GM12878 (cell line): ENCODE results near the gene S100P. TPM values are rescaled to one million over a fixed set of nuclear protein-coding genes. Genes with fewer than 3 reads are reported as not detected.
A peak's percentile ranks its signal among the peaks of the same experiment; 100 is the strongest.

Experiments used
- ATAC-seq: fragments of 200-7000 bp; cut with Tn5 transposase; 3 replicates; pipeline ENCODE4 v1.9.1; 2020; ENCODE audit warnings: mild to moderate bottlenecking, moderate library complexity
- BruUV-seq: library from RNA; stranded (reverse); fragments of 400-500 nt; replicated peaks from 2 replicates; lab custom pipeline; 2021; lab: Mats Ljungman, UMichigan
- CTCF ChIA-PET: fragments of 300-600 bp; sonication (Branson Sonifier 250); formaldehyde crosslinking; extraction: SDS; loops from one replicate; lab custom pipeline; 2021; ENCODE audit warnings: inconsistent platforms; lab: Yijun Ruan, JAX
- POLR2A ChIA-PET: fragments of 350-600 bp; formaldehyde crosslinking; extraction: SDS; loops from one replicate; lab custom pipeline; 2021; ENCODE audit warnings: inconsistent platforms; lab: Charles Lee
- RAD21 ChIA-PET: fragments of 300-600 bp; sonication (Branson Sonifier 250); formaldehyde crosslinking; loops from one replicate; lab custom pipeline; 2023; ENCODE audit warnings: antibody characterized with exemption; ENCODE audit not compliant: unreplicated experiment; lab: Charles Lee
- SMC1A ChIA-PET: fragments of 300-600 bp; sonication (Branson Sonifier 250); formaldehyde crosslinking; loops from one replicate; lab custom pipeline; 2023; ENCODE audit not compliant: unreplicated experiment, uncharacterized antibody; lab: Charles Lee
- DNase-seq: peaks from one replicate; pipeline ENCODE4 v3.0.0-alpha.2; 2011; ENCODE audit warnings: low read depth, low spot score
- FAIRE-seq: peaks from 3 replicates; lab custom pipeline; 2011; peaks lifted over from hg19 to GRCh38; lab: Jason Lieb, UNC
- H2AFZ ChIP-seq: 2 replicates; pipeline ENCODE4 v1.6.0; 2011; ENCODE audit warnings: low read depth, low read length, control low read depth; ENCODE audit not compliant: control insufficient read depth
- H3K27ac ChIP-seq: 2 replicates; pipeline ENCODE4 v1.5.1; 2011; ENCODE audit warnings: control low read depth; ENCODE audit not compliant: control insufficient read depth, insufficient read depth
- H3K27me3 ChIP-seq, 2 experiments: replicated peaks in 1 of 2; 2 replicates each; pipeline versions ENCODE4 v1.6.0 to v1.6.1; 2011; ENCODE audit warnings: low read length in 1 of 2; ENCODE audit not compliant: control insufficient read depth in 2 of 2, insufficient read depth in 2 of 2
- H3K36me3 ChIP-seq, 2 experiments: 2 replicates each; pipeline ENCODE4 v1.5.1; 2011; ENCODE audit warnings: low read length in 1 of 2; ENCODE audit not compliant: control insufficient read depth in 2 of 2, insufficient read depth in 2 of 2
- H3K4me1 ChIP-seq: 2 replicates; pipeline ENCODE4 v1.6.1; 2011; ENCODE audit warnings: mild to moderate bottlenecking, low read length, moderate library complexity, mixed read lengths; ENCODE audit not compliant: control insufficient read depth, insufficient read depth
- H3K4me2 ChIP-seq: 2 replicates; pipeline ENCODE4 v1.6.0; 2011; ENCODE audit warnings: control low read depth; ENCODE audit not compliant: control insufficient read depth, insufficient read depth
- H3K4me3 ChIP-seq: fragments of 200-600 bp; sonication (generic); 2 replicates; pipeline ENCODE4 v1.5.1; 2016
- H3K79me2 ChIP-seq: 2 replicates; pipeline ENCODE4 v1.6.0; 2011; ENCODE audit warnings: low read length; ENCODE audit not compliant: control insufficient read depth, insufficient read depth
- H3K9ac ChIP-seq: 2 replicates; pipeline ENCODE4 v1.8.0; 2011; ENCODE audit warnings: low read length, control low read depth, mixed read lengths; ENCODE audit not compliant: control insufficient read depth, insufficient read depth
- H3K9me3 ChIP-seq: replicated peaks from 3 replicates; pipeline ENCODE4 v1.5.1; 2011; ENCODE audit warnings: mild to moderate bottlenecking, low read length; ENCODE audit not compliant: control insufficient read depth, insufficient read depth
- H4K20me1 ChIP-seq: 2 replicates; pipeline ENCODE4 v1.6.0; 2011; ENCODE audit not compliant: control insufficient read depth, insufficient read depth
- BMI1 ChIP-seq: fragments of 450-650 bp; IDR thresholded peaks from 2 replicates; pipeline ENCODE4 v1.6.1; 2016; ENCODE audit warnings: mild to moderate bottlenecking, moderate library complexity, borderline replicate concordance
- CHD1 ChIP-seq: IDR thresholded peaks from 2 replicates; pipeline ENCODE4 v1.6.1; 2012; ENCODE audit warnings: low read depth, low read length, improper control_type of control experiment
- ESRRA ChIP-seq: IDR thresholded peaks from 2 replicates; pipeline ENCODE4 v1.6.1; 2012; ENCODE audit warnings: mild to moderate bottlenecking, low read length, improper control_type of control experiment
- HDAC2 ChIP-seq: fragments of 200-600 bp; sonication (generic); IDR thresholded peaks from 2 replicates; pipeline ENCODE4 v1.6.1; 2017
- MXI1 ChIP-seq: fragments of 150-350 bp; IDR thresholded peaks from 2 replicates; pipeline ENCODE4 v1.6.1; 2011; ENCODE audit warnings: low read depth, mild to moderate bottlenecking, inconsistent platforms, low read length, improper control_type of control experiment
- PAX5 ChIP-seq: IDR thresholded peaks from 2 replicates; pipeline ENCODE4 v1.6.1; 2011; ENCODE audit warnings: low read depth, low read length, borderline replicate concordance
- PML ChIP-seq: IDR thresholded peaks from 2 replicates; pipeline ENCODE4 v1.6.1; 2012; ENCODE audit warnings: low read length, inconsistent platforms
- POLR2A ChIP-seq: IDR thresholded peaks from 2 replicates; pipeline ENCODE4 v1.6.1; 2011; ENCODE audit warnings: low read depth, mild to moderate bottlenecking, low read length
- POLR2AphosphoS5 ChIP-seq: IDR thresholded peaks from 2 replicates; pipeline ENCODE4 v1.6.1; 2011; ENCODE audit warnings: mild to moderate bottlenecking, low read length, inconsistent platforms
- RB1 ChIP-seq: fragments of 450-650 bp; formaldehyde crosslinking; IDR thresholded peaks from 2 replicates; pipeline ENCODE4 v1.6.1; 2017; ENCODE audit warnings: mild to moderate bottlenecking, borderline replicate concordance
- RBBP5 ChIP-seq: fragments of 200-600 bp; sonication (generic); conservative IDR thresholded peaks from 2 replicates; pipeline ENCODE4 v1.6.1; 2016
- SMAD1 ChIP-seq: fragments of 450-650 bp; IDR thresholded peaks from 2 replicates; pipeline ENCODE4 v1.6.1; 2018; ENCODE audit warnings: mild to moderate bottlenecking, low read depth; ENCODE audit not compliant: partially characterized antibody
- SUZ12 ChIP-seq: fragments of 200-600 bp; sonication (generic); IDR thresholded peaks from one replicate; pipeline ENCODE4 v1.6.1; 2018; ENCODE audit warnings: antibody characterized with exemption, mild to moderate bottlenecking; ENCODE audit not compliant: unreplicated experiment
- TBL1XR1 ChIP-seq: IDR thresholded peaks from 2 replicates; pipeline ENCODE4 v1.6.1; 2012; ENCODE audit warnings: low read depth, low read length, improper control_type of control experiment
- TCF7 ChIP-seq: IDR thresholded peaks from 2 replicates; pipeline ENCODE4 v1.6.1; 2014; ENCODE audit warnings: antibody characterized with exemption, borderline replicate concordance
- WGBS: methylation state at CpG from one replicate; pipeline ENCODE4 v1.1.6; 2016; ENCODE audit warnings: low lambda C conversion rate; ENCODE audit not compliant: insufficient replicate concordance, insufficient coverage; ENCODE audit errors: missing lambda C conversion rate; 5-methylcytosine and 5-hydroxymethylcytosine counted together
- in situ Hi-C: fragments of 300-500 bp; cut with MboI; formaldehyde crosslinking; loops from 9 replicates; pipeline ENCODE4 v1.14.3; 2018; ENCODE audit warnings: mixed read lengths
- intact Hi-C: fragments of 100-400 bp; cut with micrococcal nuclease; formaldehyde crosslinking; loops from one replicate; pipeline ENCODE4 v1.14.2; 2022; ENCODE audit not compliant: unreplicated experiment
- polyA plus RNA-seq, 11 experiments: library from polyadenylated mRNA; depleted of rRNA in 4 of 11; unstranded in 6 of 11; stranded (reverse) in 5 of 11; fragments of >200 nt; fragmentation: Nextera tagmentation in 4 of 11; fragmentation: Illumina TruSeq in 1 of 11; extraction: Ambion mirVana in 4 of 11; extraction: Trizol in 1 of 11; gene quantifications; 1 replicate in 1 of 11; 2 replicates in 10 of 11; pipeline versions ENCODE4 v1.2.1 to v1.2.3, GENCODE V29; 2011 to 2016; ENCODE audit warnings: inconsistent platforms in 2 of 11, missing spikeins in 2 of 11, low read depth in 1 of 11
- total RNA-seq, 4 experiments: library from RNA; depleted of rRNA in 3 of 4; stranded (reverse); fragments of >200 nt in 3 of 4; fragmentation: Illumina TruSeq in 1 of 4; extraction: Trizol in 1 of 4; gene quantifications; 2 replicates each; pipeline versions ENCODE4 v1.2.1 to v1.2.3, GENCODE V29; 2013 to 2021
- TF ChIP-seq, protein P1 (sequence below): IDR thresholded peaks from 2 replicates; pipeline ENCODE4 v1.6.1; 2011; ENCODE audit warnings: mild to moderate bottlenecking, low read depth, low read length, moderate library complexity; ENCODE audit not compliant: insufficient replicate concordance
- TF ChIP-seq, protein P2 (sequence below): IDR thresholded peaks from 2 replicates; pipeline ENCODE4 v1.6.1; 2012; ENCODE audit warnings: mild to moderate bottlenecking, low read depth, low read length

Gene S100P
- total and polyA plus RNA-seq, 10 of the 15 experiments (the other 5 are each of a cell fraction or from before 2014, with no cell fraction given): 0.90 TPM; not detected in 9

DNA sequence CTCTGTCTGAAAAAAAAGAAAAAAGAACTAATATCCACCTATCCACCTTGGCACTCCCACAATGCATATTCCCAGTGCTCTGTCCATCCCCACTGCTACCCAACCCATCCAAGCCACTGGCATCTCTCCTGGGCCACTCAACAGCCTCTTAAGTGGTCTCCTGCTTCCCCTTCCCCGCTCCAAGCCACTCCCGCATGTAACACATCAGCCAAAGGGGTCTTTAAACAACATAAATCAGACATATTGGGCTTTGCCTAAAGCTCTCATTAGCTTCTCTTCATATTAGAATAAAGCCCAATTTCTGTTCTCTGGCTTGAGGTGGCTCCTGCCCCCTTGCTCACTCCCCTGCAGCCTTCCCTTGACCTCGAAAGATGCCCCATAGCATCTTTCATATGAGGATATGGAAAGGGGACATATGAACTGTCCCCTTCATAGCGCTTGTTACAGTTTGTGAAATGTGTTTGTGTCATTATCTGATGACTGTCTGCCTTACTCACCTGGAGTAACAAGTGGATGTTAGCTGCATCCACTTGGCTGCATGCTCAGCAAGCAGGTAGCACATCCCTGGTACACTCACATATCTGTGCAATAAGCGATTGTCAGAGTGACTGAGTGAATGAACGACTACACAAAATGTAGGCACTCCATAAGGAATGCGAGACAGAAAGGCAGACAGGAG, 25.4 kb downstream of the S100P start (continued):
- TF ChIP-seq RB1 (no peak), PML (peak; percentile 43; the same call in 1 of the 2 replicates), HDAC2 (no peak), TBL1XR1 (no peak), PAX5 (no peak), RBBP5 (no peak), POLR2AphosphoS5 (no peak), SUZ12 (no peak), BMI1 (no peak), CHD1 (no peak), TCF7 (no peak)

DNA sequence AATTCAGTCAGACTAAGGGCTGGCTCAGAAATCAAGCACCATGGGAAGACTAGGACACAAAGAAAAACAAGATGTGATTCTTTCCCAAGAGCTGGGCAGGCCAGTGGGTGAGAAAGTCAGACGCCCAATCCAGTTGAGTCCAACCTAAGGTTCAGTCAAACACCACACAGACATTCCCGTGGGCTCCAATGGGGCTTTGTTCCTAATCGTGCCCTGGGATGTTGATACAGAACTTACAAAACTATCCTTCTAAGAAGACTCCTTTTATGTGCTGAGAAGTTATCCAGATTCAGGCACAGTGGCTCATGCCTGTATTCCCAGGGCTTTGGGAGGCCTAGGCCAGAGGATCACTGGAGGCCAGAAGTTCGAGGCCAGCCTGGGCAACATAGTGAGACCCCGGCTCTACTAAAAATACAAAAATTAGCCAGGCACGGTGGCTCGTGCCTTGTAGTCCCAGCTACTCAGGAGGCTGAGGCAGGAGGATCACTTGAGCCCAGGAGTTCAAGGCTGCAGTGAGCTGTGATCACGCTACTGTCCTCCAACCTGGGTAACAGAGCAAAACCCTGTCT, 26.0 kb downstream of the S100P start:
- no peaks in the 10 kb centered on the region for H3K9me3 ChIP-seq
- H3K27me3 ChIP-seq: no peaks in the 10 kb centered on the region
- peaks cover 3% of the 10 kb centered on the region; the same call in 1 of the 2 replicates for H4K20me1 ChIP-seq
- FAIRE-seq: no peak
- in situ Hi-C loops (loop anchor here (5.0 kb wide), 2 partner anchors 148 to 353 kb away; no protein-coding TSS in a partner anchor), intact Hi-C loops (loop anchor here (1.0 to 5.0 kb wide), 3 partner anchors 155 to 351 kb away; no protein-coding TSS in a partner anchor)
- no peak for ATAC-seq
- BruUV-seq: no TSS peak
- no peak overlapping the region for H3K9ac ChIP-seq
- CTCF ChIA-PET: interaction anchor here (0.7 to 9.8 kb wide), 37 partner anchors 11 to 363 kb away, joined by 3 to 277 read pairs (median 4); partner anchors contain the start of genes GRPEL1, MRFAP1L1 and TBC1D14
- POLR2A ChIA-PET: interaction anchor here (0.7 to 2.8 kb wide), 3 partner anchors 154 to 350 kb away, joined by 3 to 14 read pairs (median 5); partner anchors contain the start of gene GRPEL1
- H3K4me1 ChIP-seq: peaks cover 7% of the 10 kb centered on the region
- H3K4me2 ChIP-seq: no peak overlapping the region
- H3K36me3 ChIP-seq: no peaks in the 10 kb centered on the region
- WGBS: 67% methylated on average over 8 of the region's 8 CpGs
- H2AFZ ChIP-seq: no peak overlapping the region
- no peak for DNase-seq
- RAD21 ChIA-PET: interaction anchor here (0.6 to 7.4 kb wide), 13 partner anchors 15 to 351 kb away, joined by 3 to 155 read pairs (median 5); partner anchors contain the start of genes GRPEL1 and TADA2B
- no peak overlapping the region for H3K4me3 ChIP-seq
- SMC1A ChIA-PET: interaction anchor here (0.9 to 6.2 kb wide), 17 partner anchors 11 to 351 kb away, joined by 3 to 153 read pairs (median 5); partner anchors contain the start of gene GRPEL1
- H3K79me2 ChIP-seq: peaks cover 18% of the 10 kb centered on the region
- no peak overlapping the region for H3K27ac ChIP-seq
- TF ChIP-seq, protein P1, sequence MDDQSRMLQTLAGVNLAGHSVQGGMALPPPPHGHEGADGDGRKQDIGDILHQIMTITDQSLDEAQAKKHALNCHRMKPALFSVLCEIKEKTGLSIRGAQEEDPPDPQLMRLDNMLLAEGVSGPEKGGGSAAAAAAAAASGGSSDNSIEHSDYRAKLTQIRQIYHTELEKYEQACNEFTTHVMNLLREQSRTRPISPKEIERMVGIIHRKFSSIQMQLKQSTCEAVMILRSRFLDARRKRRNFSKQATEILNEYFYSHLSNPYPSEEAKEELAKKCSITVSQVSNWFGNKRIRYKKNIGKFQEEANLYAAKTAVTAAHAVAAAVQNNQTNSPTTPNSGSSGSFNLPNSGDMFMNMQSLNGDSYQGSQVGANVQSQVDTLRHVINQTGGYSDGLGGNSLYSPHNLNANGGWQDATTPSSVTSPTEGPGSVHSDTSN: no peak
- TF ChIP-seq ESRRA (no peak), POLR2A (no peak), SMAD1 (no peak), MXI1 (no peak)
- TF ChIP-seq, protein P2, sequence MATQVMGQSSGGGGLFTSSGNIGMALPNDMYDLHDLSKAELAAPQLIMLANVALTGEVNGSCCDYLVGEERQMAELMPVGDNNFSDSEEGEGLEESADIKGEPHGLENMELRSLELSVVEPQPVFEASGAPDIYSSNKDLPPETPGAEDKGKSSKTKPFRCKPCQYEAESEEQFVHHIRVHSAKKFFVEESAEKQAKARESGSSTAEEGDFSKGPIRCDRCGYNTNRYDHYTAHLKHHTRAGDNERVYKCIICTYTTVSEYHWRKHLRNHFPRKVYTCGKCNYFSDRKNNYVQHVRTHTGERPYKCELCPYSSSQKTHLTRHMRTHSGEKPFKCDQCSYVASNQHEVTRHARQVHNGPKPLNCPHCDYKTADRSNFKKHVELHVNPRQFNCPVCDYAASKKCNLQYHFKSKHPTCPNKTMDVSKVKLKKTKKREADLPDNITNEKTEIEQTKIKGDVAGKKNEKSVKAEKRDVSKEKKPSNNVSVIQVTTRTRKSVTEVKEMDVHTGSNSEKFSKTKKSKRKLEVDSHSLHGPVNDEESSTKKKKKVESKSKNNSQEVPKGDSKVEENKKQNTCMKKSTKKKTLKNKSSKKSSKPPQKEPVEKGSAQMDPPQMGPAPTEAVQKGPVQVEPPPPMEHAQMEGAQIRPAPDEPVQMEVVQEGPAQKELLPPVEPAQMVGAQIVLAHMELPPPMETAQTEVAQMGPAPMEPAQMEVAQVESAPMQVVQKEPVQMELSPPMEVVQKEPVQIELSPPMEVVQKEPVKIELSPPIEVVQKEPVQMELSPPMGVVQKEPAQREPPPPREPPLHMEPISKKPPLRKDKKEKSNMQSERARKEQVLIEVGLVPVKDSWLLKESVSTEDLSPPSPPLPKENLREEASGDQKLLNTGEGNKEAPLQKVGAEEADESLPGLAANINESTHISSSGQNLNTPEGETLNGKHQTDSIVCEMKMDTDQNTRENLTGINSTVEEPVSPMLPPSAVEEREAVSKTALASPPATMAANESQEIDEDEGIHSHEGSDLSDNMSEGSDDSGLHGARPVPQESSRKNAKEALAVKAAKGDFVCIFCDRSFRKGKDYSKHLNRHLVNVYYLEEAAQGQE: no peak
